RCC 7860 (cell line): ENCODE results near the gene FAM163B.

Experiments used
- DNase-seq: peaks from one replicate; pipeline ENCODE4 v3.0.0-alpha.2; 2015; ENCODE audit warnings: low spot score
- FAIRE-seq: peaks from 2 replicates; lab custom pipeline; 2012; peaks lifted over from hg19 to GRCh38; lab: Jason Lieb, UNC

The FAM163B gene

GRCh38 chr9:133602277-133602676 lies 6.9 kb downstream of the FAM163B start:
- FAIRE-seq: no peak
- no peak for DNase-seq

DNA sequence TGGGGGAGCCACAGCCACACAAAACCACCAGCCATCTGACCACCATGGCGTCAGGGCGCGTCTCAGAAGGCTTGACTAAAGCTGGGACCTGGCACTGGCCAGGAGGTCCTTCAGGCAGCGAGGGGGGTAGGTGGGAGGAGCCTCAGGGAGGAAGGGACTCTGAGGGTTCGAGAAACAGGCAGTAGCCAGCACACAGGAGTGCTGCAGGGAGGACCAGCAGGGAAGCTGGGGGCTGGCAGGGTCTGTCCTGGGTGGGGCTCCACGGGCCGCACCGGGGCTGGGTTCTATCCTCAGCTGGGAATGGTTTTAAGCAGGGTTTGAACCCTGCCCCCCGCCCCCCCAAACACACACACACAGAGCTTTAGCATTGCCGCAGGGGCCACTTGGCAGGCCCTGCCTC lies 7.4 kb downstream of the FAM163B start:
- DNase-seq (no peak), FAIRE-seq (no peak)

- DNase-seq (no peak), FAIRE-seq (no peak)
Observed at GRCh38 chr9:133600739-133601138, 8.4 kb downstream of the FAM163B start.

GRCh38 chr9:133599470-133600173 lies 9.6 kb downstream of the FAM163B start:
- DNase-seq: no peak
- FAIRE-seq: no peak

DNA sequence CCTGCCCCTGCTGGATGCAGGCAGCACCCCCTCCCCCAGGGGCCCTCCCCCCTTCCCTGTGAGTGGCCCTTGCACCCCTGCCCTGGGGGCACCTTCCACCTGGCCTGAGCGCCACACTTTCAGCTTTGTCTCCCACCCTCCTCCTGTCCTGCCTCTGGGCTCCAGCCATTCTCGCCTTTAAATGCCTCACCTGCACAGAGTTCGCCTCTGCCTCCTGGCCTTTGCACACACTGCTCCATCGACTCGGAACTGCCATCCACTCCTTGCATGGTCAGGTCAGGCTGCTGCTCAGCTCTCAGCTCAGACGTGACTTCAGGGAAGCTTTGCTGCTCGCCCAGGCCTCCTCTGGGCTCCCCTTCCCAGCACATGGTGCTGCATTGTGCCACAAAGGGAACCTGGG lies 10.2 kb downstream of the FAM163B start:
- FAIRE-seq (no peak), DNase-seq (no peak)

- DNase-seq: no peak
- FAIRE-seq: no peak
Observed at GRCh38 chr9:133597316-133597957, 11.8 kb downstream of the FAM163B start.

DNA sequence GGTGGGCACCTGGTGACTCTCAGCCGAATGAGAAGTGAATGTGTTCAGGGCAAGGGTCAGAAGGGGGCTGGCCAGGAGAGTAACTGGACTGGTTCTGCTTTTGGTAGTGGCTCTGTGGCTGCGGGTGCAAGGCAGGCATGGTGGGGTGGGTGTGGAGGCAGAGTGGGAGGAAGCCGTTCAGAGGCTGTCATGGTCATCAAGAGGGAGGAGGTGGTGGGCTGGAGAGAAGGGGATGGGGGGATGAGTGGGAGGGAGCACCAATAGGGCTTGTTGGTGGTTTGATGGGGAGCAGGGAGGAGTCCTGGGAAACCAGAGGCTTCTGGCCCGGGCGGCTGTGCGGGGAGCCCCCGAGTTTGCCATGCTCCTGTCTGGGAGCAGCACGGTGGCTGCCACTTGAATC lies 13.3 kb downstream of the FAM163B start:
- FAIRE-seq: no peak

GRCh38 chr9:133594310-133594709 lies 14.9 kb downstream of the FAM163B start:
- FAIRE-seq: no peak

More for the DNA sequence above, 13.3 kb downstream of the FAM163B start:
- no peak for DNase-seq

GRCh38 chr9:133593587-133594253 lies 15.5 kb downstream of the FAM163B start:
- no peak for FAIRE-seq

More at GRCh38 chr9:133594310-133594709, 14.9 kb downstream of the FAM163B start:
- DNase-seq: no peak

GRCh38 chr9:133592731-133593409 lies 16.3 kb downstream of the FAM163B start:
- no peak for FAIRE-seq
- DNase-seq: no peak

More at GRCh38 chr9:133593587-133594253, 15.5 kb downstream of the FAM163B start:
- no peak for DNase-seq

- DNase-seq: no peak
- no peak for FAIRE-seq
Observed at GRCh38 chr9:133591985-133592384, 17.2 kb downstream of the FAM163B start.

- DNase-seq: no peak
- no peak for FAIRE-seq
Observed at GRCh38 chr9:133591116-133591910, 17.9 kb downstream of the FAM163B start.

DNA sequence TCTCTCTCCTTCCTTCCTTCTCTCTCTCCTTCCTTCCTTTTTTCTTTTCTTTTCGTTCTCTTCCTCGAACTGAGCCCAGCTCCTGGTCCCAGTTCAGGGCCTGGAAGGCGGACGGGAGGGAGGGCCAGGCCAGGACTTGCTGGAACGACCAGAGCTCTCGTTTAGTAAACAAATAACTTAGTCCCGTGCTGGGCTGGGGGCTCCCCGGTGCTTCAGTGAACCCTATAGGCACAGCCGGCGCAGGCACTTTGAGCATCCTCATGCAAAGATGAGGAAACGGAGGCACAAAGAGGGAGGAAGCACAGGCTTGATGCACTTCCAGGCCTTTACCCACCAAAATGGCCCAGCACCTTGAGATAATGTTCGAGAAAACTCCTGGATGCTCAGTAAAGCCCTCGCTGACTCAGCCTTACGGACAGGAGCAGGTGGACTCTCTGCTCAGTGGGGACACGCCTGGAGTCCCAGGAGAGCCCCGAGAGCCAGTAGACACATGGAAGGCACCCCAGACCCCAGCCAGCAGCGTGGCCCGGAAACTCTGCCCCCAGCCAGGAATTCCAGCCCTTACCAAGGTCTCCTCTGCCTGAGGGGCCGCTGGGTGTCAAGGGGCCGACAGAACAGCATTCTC lies 18.8 kb downstream of the FAM163B start:
- DNase-seq (no peak), FAIRE-seq (no peak)

- DNase-seq: no peak
Observed at GRCh38 chr9:133589454-133590227, 19.5 kb downstream of the FAM163B start.

DNA sequence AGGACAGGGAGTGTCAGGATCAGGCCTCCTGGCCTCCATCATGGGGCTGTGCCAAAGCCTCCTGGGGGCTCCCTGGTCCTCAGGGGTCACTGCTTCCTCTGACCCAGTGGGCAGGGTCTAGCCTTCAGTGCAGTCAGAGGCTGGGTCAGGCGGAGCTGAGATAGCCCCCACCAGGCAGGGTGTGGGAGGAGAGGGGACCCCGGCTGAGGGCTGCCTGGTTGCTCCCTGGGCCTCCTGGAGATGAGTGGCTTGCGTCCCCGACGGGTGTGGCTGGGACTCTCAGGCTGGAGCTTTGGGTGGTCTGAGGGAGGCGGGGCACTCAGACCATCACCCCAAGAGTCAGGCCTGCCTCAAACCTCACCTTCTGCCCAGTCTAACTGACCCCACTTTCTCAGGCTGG lies 21.7 kb downstream of the FAM163B start:
- no peak for FAIRE-seq
- DNase-seq: no peak

More at GRCh38 chr9:133589454-133590227, 19.5 kb downstream of the FAM163B start:
- no peak for FAIRE-seq

DNA sequence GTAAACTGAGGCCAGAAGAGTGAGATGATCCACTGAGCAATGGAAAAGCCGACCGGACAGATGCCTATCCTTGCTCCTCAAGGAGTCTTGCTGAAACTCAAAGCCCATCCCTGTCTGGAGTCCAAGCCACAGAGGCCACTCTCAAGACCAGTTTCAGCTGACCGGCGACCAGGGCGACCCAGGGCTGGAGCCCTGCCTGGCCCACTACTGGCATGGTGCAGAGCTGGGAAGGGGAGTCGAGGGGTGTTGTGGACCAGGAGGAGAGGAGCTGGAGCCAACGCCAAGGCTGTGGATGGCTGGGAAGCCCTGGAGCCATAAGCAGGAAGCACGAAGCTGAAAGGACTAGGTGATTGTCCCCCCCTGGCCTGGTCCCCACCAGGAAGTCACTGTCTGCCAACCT lies 22.1 kb downstream of the FAM163B start:
- no peak for FAIRE-seq
- no peak for DNase-seq

DNA sequence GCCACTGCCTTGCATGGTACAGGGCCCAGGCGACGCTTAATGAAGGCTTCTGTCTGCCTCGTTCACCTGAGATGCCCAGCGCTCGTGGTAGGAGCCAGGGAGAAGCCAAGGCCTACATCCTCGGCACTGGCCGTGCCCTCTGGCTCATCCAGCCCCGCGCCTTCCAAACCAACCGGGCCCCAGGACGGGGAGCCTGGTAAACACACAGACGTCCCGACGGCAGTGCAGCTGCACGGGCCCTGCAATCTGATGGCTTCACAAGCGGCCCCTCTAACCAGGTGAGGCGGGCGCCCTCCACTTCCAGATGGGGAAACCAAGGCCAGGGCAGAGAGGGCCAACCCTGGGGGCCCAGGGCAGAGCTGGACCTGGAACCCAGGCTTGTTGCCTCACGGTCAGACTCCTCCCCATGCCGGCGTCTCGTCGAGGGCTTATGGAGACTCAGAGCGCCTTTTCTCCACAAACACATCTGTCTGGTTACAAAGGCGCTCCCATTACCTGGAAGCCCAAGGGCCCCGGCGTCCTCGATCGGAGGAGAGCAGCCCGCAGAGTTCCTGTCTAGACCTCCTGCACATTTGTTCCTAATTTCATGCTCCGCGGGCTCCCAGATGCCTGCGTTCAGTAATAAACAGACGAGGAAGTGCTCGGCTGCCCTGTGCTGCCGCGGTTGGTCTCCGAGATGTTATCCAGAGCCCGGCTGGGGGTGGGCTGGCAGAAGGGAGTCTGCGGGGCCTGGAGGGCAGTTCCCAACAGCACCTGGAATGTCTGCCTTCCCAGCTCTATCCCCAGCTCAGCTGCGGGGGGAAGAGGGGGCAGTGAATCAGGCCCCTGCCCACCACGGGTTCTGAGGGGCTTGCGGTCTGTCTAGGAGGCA lies 23.5 kb downstream of the FAM163B start:
- no peak for DNase-seq
- no peak for FAIRE-seq
